ENCODE measurements around the gene XRCC6. TPM values are rescaled to one million over a fixed set of nuclear protein-coding genes. Genes with fewer than 3 reads are reported as not detected.

The XRCC6 gene
- total and polyA plus RNA-seq, 9 of the 15 experiments (the other 6 are each of a cell fraction or from before 2014, with no cell fraction given) = 151 to 440 (median 318) TPM

DNA sequence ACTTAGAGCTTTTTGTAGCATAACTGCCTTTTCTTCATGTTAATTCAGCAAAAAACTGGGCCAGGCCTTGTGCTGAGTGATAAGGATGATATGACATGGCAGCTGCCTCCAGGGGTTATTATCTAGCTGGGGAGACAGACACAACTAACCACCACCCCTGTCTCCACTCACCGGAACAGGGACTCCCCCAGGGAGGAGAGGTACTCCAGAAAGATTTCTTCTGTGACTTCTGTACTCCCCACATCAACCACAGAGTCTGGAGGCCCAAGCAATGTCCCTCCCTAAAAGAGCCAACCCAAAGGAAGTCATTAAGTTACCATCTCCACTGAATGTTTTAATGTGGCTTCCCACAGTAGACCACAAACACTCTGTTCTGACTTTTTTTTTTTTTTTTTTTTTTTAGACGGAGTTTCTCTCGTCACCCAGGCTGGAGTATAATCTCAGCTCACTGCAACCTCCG lies 17.2 kb upstream of the XRCC6 start (continued):
- TF ChIP-seq, protein P1, sequence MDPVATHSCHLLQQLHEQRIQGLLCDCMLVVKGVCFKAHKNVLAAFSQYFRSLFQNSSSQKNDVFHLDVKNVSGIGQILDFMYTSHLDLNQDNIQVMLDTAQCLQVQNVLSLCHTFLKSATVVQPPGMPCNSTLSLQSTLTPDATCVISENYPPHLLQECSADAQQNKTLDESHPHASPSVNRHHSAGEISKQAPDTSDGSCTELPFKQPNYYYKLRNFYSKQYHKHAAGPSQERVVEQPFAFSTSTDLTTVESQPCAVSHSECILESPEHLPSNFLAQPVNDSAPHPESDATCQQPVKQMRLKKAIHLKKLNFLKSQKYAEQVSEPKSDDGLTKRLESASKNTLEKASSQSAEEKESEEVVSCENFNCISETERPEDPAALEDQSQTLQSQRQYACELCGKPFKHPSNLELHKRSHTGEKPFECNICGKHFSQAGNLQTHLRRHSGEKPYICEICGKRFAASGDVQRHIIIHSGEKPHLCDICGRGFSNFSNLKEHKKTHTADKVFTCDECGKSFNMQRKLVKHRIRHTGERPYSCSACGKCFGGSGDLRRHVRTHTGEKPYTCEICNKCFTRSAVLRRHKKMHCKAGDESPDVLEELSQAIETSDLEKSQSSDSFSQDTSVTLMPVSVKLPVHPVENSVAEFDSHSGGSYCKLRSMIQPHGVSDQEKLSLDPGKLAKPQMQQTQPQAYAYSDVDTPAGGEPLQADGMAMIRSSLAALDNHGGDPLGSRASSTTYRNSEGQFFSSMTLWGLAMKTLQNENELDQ (CRISPR knock-in tag; IDR thresholded peaks at IDR 0.05; ENCODE audit: borderline replicate concordance) = no peak
- TF ChIP-seq SMC3 (conservative IDR thresholded peaks at IDR 0.05; ENCODE audit: insufficient read depth, low read depth, low read length) (no peak), POLR2A (conservative IDR thresholded peaks at IDR 0.05) (no peak), HNRNPH1 (optimal IDR thresholded peaks at IDR 0.05; ENCODE audit: low read depth, low read length) (no peak), BRF1 (IDR thresholded peaks at IDR 0.05; ENCODE audit: borderline replicate concordance, extremely low read depth, insufficient read length) (no peak), FOXJ2 (tag; IDR thresholded peaks at IDR 0.05) (no peak), CBX5 (IDR thresholded peaks at IDR 0.05; ENCODE audit: borderline replicate concordance, low read depth) (no peak), ZC3H8 (IDR thresholded peaks at IDR 0.05) (no peak), ADNP (tag; IDR thresholded peaks at IDR 0.05) (peak; percentile 39; the same call in 1 of the 2 replicates), SMAD2 (IDR thresholded peaks at IDR 0.05; ENCODE audit: low read depth, low read length) (no peak), TEAD1 (CRISPR knock-in tag; IDR thresholded peaks at IDR 0.05) (peak in 1 of 2 experiments; percentile 56; a peak in 1 of 4 replicates), SRSF3 (IDR thresholded peaks at IDR 0.05; ENCODE audit: insufficient read depth, low read length) (no peak)
- TF ChIP-seq, protein P2, sequence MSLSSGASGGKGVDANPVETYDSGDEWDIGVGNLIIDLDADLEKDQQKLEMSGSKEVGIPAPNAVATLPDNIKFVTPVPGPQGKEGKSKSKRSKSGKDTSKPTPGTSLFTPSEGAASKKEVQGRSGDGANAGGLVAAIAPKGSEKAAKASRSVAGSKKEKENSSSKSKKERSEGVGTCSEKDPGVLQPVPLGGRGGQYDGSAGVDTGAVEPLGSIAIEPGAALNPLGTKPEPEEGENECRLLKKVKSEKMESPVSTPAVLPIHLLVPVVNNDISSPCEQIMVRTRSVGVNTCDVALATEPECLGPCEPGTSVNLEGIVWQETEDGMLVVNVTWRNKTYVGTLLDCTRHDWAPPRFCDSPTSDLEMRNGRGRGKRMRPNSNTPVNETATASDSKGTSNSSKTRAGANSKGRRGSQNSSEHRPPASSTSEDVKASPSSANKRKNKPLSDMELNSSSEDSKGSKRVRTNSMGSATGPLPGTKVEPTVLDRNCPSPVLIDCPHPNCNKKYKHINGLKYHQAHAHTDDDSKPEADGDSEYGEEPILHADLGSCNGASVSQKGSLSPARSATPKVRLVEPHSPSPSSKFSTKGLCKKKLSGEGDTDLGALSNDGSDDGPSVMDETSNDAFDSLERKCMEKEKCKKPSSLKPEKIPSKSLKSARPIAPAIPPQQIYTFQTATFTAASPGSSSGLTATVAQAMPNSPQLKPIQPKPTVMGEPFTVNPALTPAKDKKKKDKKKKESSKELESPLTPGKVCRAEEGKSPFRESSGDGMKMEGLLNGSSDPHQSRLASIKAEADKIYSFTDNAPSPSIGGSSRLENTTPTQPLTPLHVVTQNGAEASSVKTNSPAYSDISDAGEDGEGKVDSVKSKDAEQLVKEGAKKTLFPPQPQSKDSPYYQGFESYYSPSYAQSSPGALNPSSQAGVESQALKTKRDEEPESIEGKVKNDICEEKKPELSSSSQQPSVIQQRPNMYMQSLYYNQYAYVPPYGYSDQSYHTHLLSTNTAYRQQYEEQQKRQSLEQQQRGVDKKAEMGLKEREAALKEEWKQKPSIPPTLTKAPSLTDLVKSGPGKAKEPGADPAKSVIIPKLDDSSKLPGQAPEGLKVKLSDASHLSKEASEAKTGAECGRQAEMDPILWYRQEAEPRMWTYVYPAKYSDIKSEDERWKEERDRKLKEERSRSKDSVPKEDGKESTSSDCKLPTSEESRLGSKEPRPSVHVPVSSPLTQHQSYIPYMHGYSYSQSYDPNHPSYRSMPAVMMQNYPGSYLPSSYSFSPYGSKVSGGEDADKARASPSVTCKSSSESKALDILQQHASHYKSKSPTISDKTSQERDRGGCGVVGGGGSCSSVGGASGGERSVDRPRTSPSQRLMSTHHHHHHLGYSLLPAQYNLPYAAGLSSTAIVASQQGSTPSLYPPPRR (CRISPR knock-in tag; IDR thresholded peaks at IDR 0.05; ENCODE audit: borderline replicate concordance) = peak; percentile 63; the same call in 1 of the 2 replicates
- TF ChIP-seq, protein P3, sequence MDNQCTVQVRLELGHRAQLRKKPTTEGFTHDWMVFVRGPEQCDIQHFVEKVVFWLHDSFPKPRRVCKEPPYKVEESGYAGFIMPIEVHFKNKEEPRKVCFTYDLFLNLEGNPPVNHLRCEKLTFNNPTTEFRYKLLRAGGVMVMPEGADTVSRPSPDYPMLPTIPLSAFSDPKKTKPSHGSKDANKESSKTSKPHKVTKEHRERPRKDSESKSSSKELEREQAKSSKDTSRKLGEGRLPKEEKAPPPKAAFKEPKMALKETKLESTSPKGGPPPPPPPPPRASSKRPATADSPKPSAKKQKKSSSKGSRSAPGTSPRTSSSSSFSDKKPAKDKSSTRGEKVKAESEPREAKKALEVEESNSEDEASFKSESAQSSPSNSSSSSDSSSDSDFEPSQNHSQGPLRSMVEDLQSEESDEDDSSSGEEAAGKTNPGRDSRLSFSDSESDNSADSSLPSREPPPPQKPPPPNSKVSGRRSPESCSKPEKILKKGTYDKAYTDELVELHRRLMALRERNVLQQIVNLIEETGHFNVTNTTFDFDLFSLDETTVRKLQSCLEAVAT (IDR thresholded peaks at IDR 0.05) = peak in 1 of 2 experiments; percentile 57; a peak in 1 of 4 replicates
- TF ChIP-seq, protein P4, sequence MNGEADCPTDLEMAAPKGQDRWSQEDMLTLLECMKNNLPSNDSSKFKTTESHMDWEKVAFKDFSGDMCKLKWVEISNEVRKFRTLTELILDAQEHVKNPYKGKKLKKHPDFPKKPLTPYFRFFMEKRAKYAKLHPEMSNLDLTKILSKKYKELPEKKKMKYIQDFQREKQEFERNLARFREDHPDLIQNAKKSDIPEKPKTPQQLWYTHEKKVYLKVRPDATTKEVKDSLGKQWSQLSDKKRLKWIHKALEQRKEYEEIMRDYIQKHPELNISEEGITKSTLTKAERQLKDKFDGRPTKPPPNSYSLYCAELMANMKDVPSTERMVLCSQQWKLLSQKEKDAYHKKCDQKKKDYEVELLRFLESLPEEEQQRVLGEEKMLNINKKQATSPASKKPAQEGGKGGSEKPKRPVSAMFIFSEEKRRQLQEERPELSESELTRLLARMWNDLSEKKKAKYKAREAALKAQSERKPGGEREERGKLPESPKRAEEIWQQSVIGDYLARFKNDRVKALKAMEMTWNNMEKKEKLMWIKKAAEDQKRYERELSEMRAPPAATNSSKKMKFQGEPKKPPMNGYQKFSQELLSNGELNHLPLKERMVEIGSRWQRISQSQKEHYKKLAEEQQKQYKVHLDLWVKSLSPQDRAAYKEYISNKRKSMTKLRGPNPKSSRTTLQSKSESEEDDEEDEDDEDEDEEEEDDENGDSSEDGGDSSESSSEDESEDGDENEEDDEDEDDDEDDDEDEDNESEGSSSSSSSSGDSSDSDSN (IDR thresholded peaks at IDR 0.05; ENCODE audit: borderline replicate concordance in 1 of 2, low read depth in 2 of 2, low read length in 2 of 2) = no peak
- TF ChIP-seq, protein P5, sequence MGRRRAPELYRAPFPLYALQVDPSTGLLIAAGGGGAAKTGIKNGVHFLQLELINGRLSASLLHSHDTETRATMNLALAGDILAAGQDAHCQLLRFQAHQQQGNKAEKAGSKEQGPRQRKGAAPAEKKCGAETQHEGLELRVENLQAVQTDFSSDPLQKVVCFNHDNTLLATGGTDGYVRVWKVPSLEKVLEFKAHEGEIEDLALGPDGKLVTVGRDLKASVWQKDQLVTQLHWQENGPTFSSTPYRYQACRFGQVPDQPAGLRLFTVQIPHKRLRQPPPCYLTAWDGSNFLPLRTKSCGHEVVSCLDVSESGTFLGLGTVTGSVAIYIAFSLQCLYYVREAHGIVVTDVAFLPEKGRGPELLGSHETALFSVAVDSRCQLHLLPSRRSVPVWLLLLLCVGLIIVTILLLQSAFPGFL (CRISPR knock-in tag; IDR thresholded peaks at IDR 0.05) = no peak

All from K562 (cell line).